T-cell (primary cell): ENCODE results near the gene MPPED1. TPM values are rescaled to one million over a fixed set of nuclear protein-coding genes. Genes with fewer than 3 reads are reported as not detected.

Source experiments
- ATAC-seq, 4 experiments: fragments of 200-7000 bp in 3 of 4; fragments of 150-1000 bp in 1 of 4; cut with Tn5 transposase; replicated peaks in 1 of 4; 1 replicate in 3 of 4; 2 replicates in 1 of 4; pipeline ENCODE4 v1.10.0; 2021; ENCODE audit warnings: moderate library complexity in 3 of 4, mild to moderate bottlenecking in 2 of 4, moderate number of reproducible peaks in 1 of 4
- CTCF ChIA-PET, 2 donors: fragments of 300-600 bp; sonication (Branson Sonifier 250); formaldehyde crosslinking; loops; one replicate each; lab custom pipeline; 2022; ENCODE audit warnings: antibody characterized with exemption in 2 of 2; lab: Charles Lee
- POLR2A ChIA-PET, 2 donors: fragments of 300-600 bp; sonication (Branson Sonifier 250); formaldehyde crosslinking; loops; one replicate each; lab custom pipeline; 2022; ENCODE audit warnings: antibody characterized with exemption in 2 of 2; lab: Charles Lee
- DNase-seq, 35 experiments: peaks; one replicate each; pipeline versions ENCODE4 v3.0.0 to v3.0.0-alpha.2; 2013 to 2023
- H3K27ac ChIP-seq: one replicate; pipeline ENCODE4 v1.5.1; 2013; ENCODE audit warnings: low read length
- H3K27me3 ChIP-seq, 2 experiments: replicated peaks in 1 of 2; 1 replicate in 1 of 2; 2 replicates in 1 of 2; pipeline versions ENCODE4 v1.6.1 to v1.7.0; 2013; ENCODE audit warnings: low read length in 1 of 2, mixed read lengths in 1 of 2; ENCODE audit not compliant: control insufficient read depth in 2 of 2, insufficient read depth in 2 of 2; ENCODE audit errors: extremely low read depth in 1 of 2
- H3K36me3 ChIP-seq, 2 donors: 1 replicate in 1 of 2; 2 replicates in 1 of 2; pipeline versions ENCODE4 v1.6.1 to v1.7.0; 2013; ENCODE audit warnings: low read length in 1 of 2; ENCODE audit not compliant: control insufficient read depth in 2 of 2, insufficient read depth in 1 of 2; ENCODE audit errors: extremely low read depth in 1 of 2
- H3K4me1 ChIP-seq, 2 experiments: 1 replicate in 1 of 2; 2 replicates in 1 of 2; pipeline versions ENCODE4 v1.6.1 to v1.7.0; 2013; ENCODE audit warnings: low read length in 2 of 2, mixed read lengths in 1 of 2; ENCODE audit not compliant: insufficient read depth in 2 of 2, control insufficient read depth in 1 of 2; ENCODE audit errors: extremely low read depth in 1 of 2
- H3K4me3 ChIP-seq, 2 donors: 1 replicate in 1 of 2; 2 replicates in 1 of 2; pipeline versions ENCODE4 v1.5.1 to v1.7.0; 2013; ENCODE audit warnings: mild to moderate bottlenecking in 2 of 2, low read length in 1 of 2, moderate library complexity in 1 of 2; ENCODE audit not compliant: control insufficient read depth in 1 of 2; ENCODE audit errors: extremely low read depth in 1 of 2
- H3K9me3 ChIP-seq: 2 replicates; pipeline ENCODE4 v1.7.0; 2013
- H3K27ac Mint-ChIP-seq, 2 donors: one replicate each; pipeline ENCODE4 v1.8.0; 2020 to 2021; ENCODE audit warnings: mild to moderate bottlenecking in 2 of 2, mixed read lengths in 2 of 2
- H3K27me3 Mint-ChIP-seq, 2 donors: one replicate each; pipeline ENCODE4 v1.8.0; 2021 to 2022; ENCODE audit warnings: mixed read lengths in 2 of 2
- H3K36me3 Mint-ChIP-seq: one replicate; pipeline ENCODE4 v1.8.0; 2021; ENCODE audit warnings: mixed read lengths
- H3K4me1 Mint-ChIP-seq, 3 donors: one replicate each; pipeline ENCODE4 v1.8.0; 2020 to 2022; ENCODE audit warnings: mixed read lengths in 3 of 3, mild to moderate bottlenecking in 1 of 3
- H3K4me3 Mint-ChIP-seq, 3 donors: one replicate each; pipeline ENCODE4 v1.8.0; 2020 to 2022; ENCODE audit warnings: mild to moderate bottlenecking in 3 of 3, mixed read lengths in 3 of 3, moderate library complexity in 3 of 3
- H3K9me3 Mint-ChIP-seq, 3 donors: one replicate each; pipeline ENCODE4 v1.8.0; 2020 to 2022; ENCODE audit warnings: mixed read lengths in 3 of 3
- WGBS: methylation state at CpG from one replicate; pipeline ENCODE4 v1.1.5; 2013; ENCODE audit warnings: missing lambda C conversion rate; ENCODE audit not compliant: insufficient coverage; 5-methylcytosine and 5-hydroxymethylcytosine counted together
- total RNA-seq, 35 experiments: library from RNA in 6 of 35; stranded (reverse) in 6 of 35; fragments of 120-200 nt in 1 of 35; gene quantifications; one replicate each; pipeline versions ENCODE4 v1.2.1 to v1.2.4 and lab custom pipeline; 2013 to 2026

The MPPED1 gene
- total RNA-seq, 5 donors from 2014 or later (not counting 1 experiment from before 2014, with no cell fraction given) = not detected

GRCh38 chr22:43399980-43400358 lies 11.8 kb upstream of the MPPED1 start:
- ChIA-PET CTCF (no interaction called here), POLR2A (no interaction called here)
- Histone ChIP-seq H3K36me3 (no peaks in the 10 kb centered on the region), H3K9me3 (no peaks in the 10 kb centered on the region), H3K27me3 (peaks cover 0 to 39% of the 10 kb centered on the region in 2 experiments), H3K4me3 (no peak overlapping the region), H3K4me1 (no peaks in the 10 kb centered on the region), H3K27ac (no peak overlapping the region)
- H3K9me3 Mint-ChIP-seq = no peaks in the 10 kb centered on the region
- no peaks in the 10 kb centered on the region for H3K36me3 Mint-ChIP-seq
- peaks cover 6 to 24% of the 10 kb centered on the region in 2 donors for H3K27me3 Mint-ChIP-seq
- WGBS = 90% methylated on average over 6 of the region's 6 CpGs
- no peak overlapping the region for H3K4me3 Mint-ChIP-seq
- ATAC-seq (no peak), DNase-seq (no peak)
- H3K4me1 Mint-ChIP-seq = no peaks in the 10 kb centered on the region
- H3K27ac Mint-ChIP-seq = no peak overlapping the region

DNA sequence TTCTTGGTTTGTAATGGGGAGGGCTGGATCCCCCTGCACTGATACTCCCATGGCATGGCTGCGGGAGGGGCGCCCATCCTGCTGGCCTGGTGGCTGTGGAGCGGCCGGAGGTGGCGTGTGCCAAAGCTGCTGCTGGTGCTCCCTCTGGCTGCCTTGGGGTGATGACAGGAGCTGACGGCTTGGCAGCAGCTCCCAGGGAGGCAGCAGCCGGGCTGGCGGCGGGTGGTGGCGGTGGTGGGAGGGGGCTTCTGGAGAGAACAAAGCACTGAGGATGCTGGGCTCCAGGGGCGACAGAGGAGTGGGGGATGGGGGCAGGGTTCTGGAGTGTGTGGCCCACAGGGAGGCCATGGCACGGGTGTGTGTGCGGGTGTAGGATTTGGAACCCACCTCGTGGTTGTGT lies 11.4 kb upstream of the MPPED1 start:
- no peak overlapping the region for H3K27ac ChIP-seq
- H3K4me3 Mint-ChIP-seq = no peak overlapping the region
- no peak overlapping the region for H3K27ac Mint-ChIP-seq
- POLR2A ChIA-PET = no interaction called here
- no peaks in the 10 kb centered on the region for H3K4me1 ChIP-seq
- ATAC-seq = no peak
- no peaks in the 10 kb centered on the region for H3K9me3 Mint-ChIP-seq
- DNase-seq = no peak
- WGBS = 87% methylated on average over 11 of the region's 14 CpGs
- no peaks in the 10 kb centered on the region for H3K9me3 ChIP-seq
- peaks cover 0 to 44% of the 10 kb centered on the region in 2 experiments for H3K27me3 ChIP-seq
- H3K27me3 Mint-ChIP-seq = peaks cover 6 to 24% of the 10 kb centered on the region in 2 donors
- H3K4me1 Mint-ChIP-seq = no peaks in the 10 kb centered on the region
- H3K4me3 ChIP-seq = no peak overlapping the region
- no peaks in the 10 kb centered on the region for H3K36me3 Mint-ChIP-seq
- CTCF ChIA-PET = no interaction called here
- H3K36me3 ChIP-seq = no peaks in the 10 kb centered on the region

DNA sequence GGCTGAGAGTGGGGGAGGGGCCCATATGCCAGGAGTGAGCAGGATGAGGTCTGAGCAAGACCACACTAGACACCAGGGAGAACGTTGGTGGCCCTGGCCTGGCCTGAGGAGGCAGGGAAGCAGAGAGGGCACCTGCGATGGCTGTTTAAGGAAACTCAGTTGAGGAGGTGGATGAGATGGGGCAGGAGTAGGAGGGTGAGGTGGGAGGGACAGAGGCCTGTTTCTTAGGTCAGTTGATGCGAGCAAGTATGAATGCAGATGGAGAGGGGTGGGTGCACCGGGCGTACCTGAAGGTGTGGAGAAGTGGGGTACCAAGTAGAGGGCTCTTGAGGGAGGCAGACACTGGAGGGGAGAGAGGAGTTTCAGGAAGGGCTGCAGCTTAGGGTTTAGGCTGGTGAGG lies 10.6 kb upstream of the MPPED1 start:
- Mint-ChIP-seq H3K27me3 (peaks cover 6 to 29% of the 10 kb centered on the region in 2 donors), H3K9me3 (no peaks in the 10 kb centered on the region), H3K4me1 (no peaks in the 10 kb centered on the region), H3K27ac (no peak overlapping the region), H3K36me3 (no peaks in the 10 kb centered on the region), H3K4me3 (no peak overlapping the region)
- Histone ChIP-seq H3K4me3 (no peak overlapping the region), H3K4me1 (no peaks in the 10 kb centered on the region), H3K9me3 (no peaks in the 10 kb centered on the region), H3K27me3 (peaks cover 0 to 52% of the 10 kb centered on the region in 2 experiments), H3K36me3 (no peaks in the 10 kb centered on the region), H3K27ac (no peak overlapping the region)
- POLR2A ChIA-PET = no interaction called here
- WGBS = 75% methylated on average over 5 of the region's 5 CpGs
- DNase-seq (no peak), ATAC-seq (no peak)
- CTCF ChIA-PET = interaction anchor here in 1 of 2 donors (0.5 kb wide), 1 partner anchor 82 kb away, joined by 3 read pairs; no protein-coding TSS in a partner anchor

- no peaks in the 10 kb centered on the region for H3K9me3 Mint-ChIP-seq
- H3K36me3 ChIP-seq = no peaks in the 10 kb centered on the region
- no peak overlapping the region for H3K27ac ChIP-seq
- H3K27me3 ChIP-seq = peaks cover 0 to 53% of the 10 kb centered on the region in 2 experiments
- H3K27me3 Mint-ChIP-seq = peaks cover 6 to 33% of the 10 kb centered on the region in 2 donors
- no peak overlapping the region for H3K4me3 ChIP-seq
- ATAC-seq (no peak), DNase-seq (no peak)
- H3K4me1 Mint-ChIP-seq = no peaks in the 10 kb centered on the region
- no peak overlapping the region for H3K27ac Mint-ChIP-seq
- H3K4me3 Mint-ChIP-seq = no peak overlapping the region
- no peaks in the 10 kb centered on the region for H3K4me1 ChIP-seq
- ChIA-PET POLR2A (no interaction called here), CTCF (interaction anchor here in 1 of 2 donors (0.5 kb wide), 1 partner anchor 81 kb away, joined by 3 read pairs; no protein-coding TSS in a partner anchor)
- no peaks in the 10 kb centered on the region for H3K36me3 Mint-ChIP-seq
- WGBS = 66% methylated on average over 3 of the region's 3 CpGs
- no peaks in the 10 kb centered on the region for H3K9me3 ChIP-seq
Measured at GRCh38 chr22:43401661-43402060, 10.2 kb upstream of the MPPED1 start.

- 20% methylated on average over 1 of the region's 1 CpG for WGBS
- POLR2A ChIA-PET = no interaction called here
- H3K27ac ChIP-seq = no peak overlapping the region
- no peaks in the 10 kb centered on the region for H3K4me1 Mint-ChIP-seq
- H3K27me3 ChIP-seq = peaks cover 0 to 58% of the 10 kb centered on the region in 2 experiments
- H3K9me3 ChIP-seq = no peaks in the 10 kb centered on the region
- H3K36me3 Mint-ChIP-seq = no peaks in the 10 kb centered on the region
- CTCF ChIA-PET = no interaction called here
- no peaks in the 10 kb centered on the region for H3K36me3 ChIP-seq
- H3K4me3 ChIP-seq = no peak overlapping the region
- no peak overlapping the region for H3K27ac Mint-ChIP-seq
- H3K4me1 ChIP-seq = no peaks in the 10 kb centered on the region
- no peak overlapping the region for H3K4me3 Mint-ChIP-seq
- no peaks in the 10 kb centered on the region for H3K9me3 Mint-ChIP-seq
- peaks cover 6 to 36% of the 10 kb centered on the region in 2 donors for H3K27me3 Mint-ChIP-seq
- no peak for DNase-seq
- ATAC-seq = no peak
Measured at GRCh38 chr22:43402128-43402527, 9.7 kb upstream of the MPPED1 start.

DNA sequence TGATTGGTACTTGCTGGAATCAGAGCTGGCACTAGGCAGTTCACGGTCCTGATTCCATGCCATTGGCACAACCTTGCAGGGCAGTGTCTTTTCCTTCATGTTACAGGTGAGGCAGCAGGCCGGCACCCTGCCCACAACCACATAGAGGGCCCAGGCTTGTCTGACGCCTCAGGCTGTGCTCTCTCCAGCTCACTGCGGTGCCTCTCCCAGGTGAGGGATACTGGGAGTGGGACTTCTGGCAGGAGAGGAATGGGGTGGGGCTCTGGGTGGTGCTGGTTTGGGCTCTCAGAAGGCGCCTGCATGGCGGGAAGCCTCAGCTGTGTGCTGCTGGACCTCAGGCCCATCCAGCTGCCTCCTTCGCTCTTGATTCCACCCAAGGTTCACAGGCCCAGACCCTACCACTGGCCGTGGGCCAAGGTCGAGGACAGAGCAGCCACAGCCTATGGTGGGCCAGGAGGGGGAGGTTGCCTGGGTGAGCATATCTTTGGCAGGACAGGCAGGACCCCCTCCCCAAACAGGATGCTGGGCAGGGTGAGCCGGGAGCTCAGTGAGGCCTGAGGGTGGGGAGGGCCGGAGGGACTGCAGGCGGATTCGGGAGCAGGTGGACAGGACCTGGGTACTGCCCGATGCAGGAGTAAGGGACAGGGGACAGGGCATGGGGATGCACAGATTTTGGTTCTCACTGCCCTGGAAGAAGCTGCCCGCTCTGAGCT lies 7.0 kb upstream of the MPPED1 start:
- H3K27ac Mint-ChIP-seq = no peak overlapping the region
- POLR2A ChIA-PET = no interaction called here
- H3K4me3 Mint-ChIP-seq = no peak overlapping the region
- no peak for ATAC-seq
- Histone ChIP-seq H3K27ac (no peak overlapping the region), H3K9me3 (no peaks in the 10 kb centered on the region), H3K4me1 (no peaks in the 10 kb centered on the region), H3K36me3 (no peaks in the 10 kb centered on the region), H3K4me3 (no peak overlapping the region), H3K27me3 (peaks cover 3 to 65% of the 10 kb centered on the region in 2 experiments)
- CTCF ChIA-PET = no interaction called here
- no peaks in the 10 kb centered on the region for H3K36me3 Mint-ChIP-seq
- peaks cover 11 to 31% of the 10 kb centered on the region in 2 donors for H3K27me3 Mint-ChIP-seq
- no peaks in the 10 kb centered on the region for H3K9me3 Mint-ChIP-seq
- no peaks in the 10 kb centered on the region for H3K4me1 Mint-ChIP-seq
- no peak for DNase-seq
- WGBS = 70% methylated on average over 3 of the region's 15 CpGs
